ENCODE results near the gene ROR2. TPM values are rescaled to one million over a fixed set of nuclear protein-coding genes. Genes with fewer than 3 reads are reported as not detected.
A peak's percentile ranks its signal among the peaks of the same experiment; 100 is the strongest.

Gene ROR2
- total RNA-seq, 3 donors from 2014 or later: 0.10 to 0.16 (median 0.11) TPM

GRCh38 chr9:91784673-91785446, 165.2 kb downstream of the ROR2 start:
- Mint-ChIP-seq H3K9me3 (peaks cover 10% of the 10 kb centered on the region), H3K4me1 (ENCODE audit: low read depth) (peaks cover 6% of the 10 kb centered on the region), H3K4me3 (no peak overlapping the region), H3K36me3 (ENCODE audit: insufficient read depth) (no peaks in the 10 kb centered on the region), H3K27me3 (ENCODE audit: low read depth) (peaks cover 25% of the 10 kb centered on the region)
- no peak for ATAC-seq
- no peak for DNase-seq

- DNase-seq (no peak), ATAC-seq (no peak)
- H3K4me1 Mint-ChIP-seq (ENCODE audit: low read depth): peaks cover 6% of the 10 kb centered on the region
- H3K36me3 Mint-ChIP-seq (ENCODE audit: insufficient read depth): no peaks in the 10 kb centered on the region
- peaks cover 10% of the 10 kb centered on the region for H3K9me3 Mint-ChIP-seq
- H3K4me3 Mint-ChIP-seq: no peak overlapping the region
- peaks cover 25% of the 10 kb centered on the region for H3K27me3 Mint-ChIP-seq (ENCODE audit: low read depth)
Measured at GRCh38 chr9:91783876-91784672, 166.0 kb downstream of the ROR2 start.

- ATAC-seq (no peak), DNase-seq (no peak)
- Mint-ChIP-seq H3K9me3 (peaks cover 10% of the 10 kb centered on the region), H3K27me3 (ENCODE audit: low read depth) (peaks cover 25% of the 10 kb centered on the region), H3K4me1 (ENCODE audit: low read depth) (peaks cover 6% of the 10 kb centered on the region), H3K4me3 (no peak overlapping the region), H3K36me3 (ENCODE audit: insufficient read depth) (no peaks in the 10 kb centered on the region)
Measured at GRCh38 chr9:91783411-91783810, 166.6 kb downstream of the ROR2 start.

GRCh38 chr9:91782708-91783214, 167.3 kb downstream of the ROR2 start:
- Mint-ChIP-seq H3K4me3 (no peak overlapping the region), H3K9me3 (peaks cover 5% of the 10 kb centered on the region), H3K4me1 (ENCODE audit: low read depth) (peaks cover 6% of the 10 kb centered on the region), H3K36me3 (ENCODE audit: insufficient read depth) (no peaks in the 10 kb centered on the region), H3K27me3 (ENCODE audit: low read depth) (peaks cover 25% of the 10 kb centered on the region)
- DNase-seq: no peak
- no peak for ATAC-seq

GRCh38 chr9:91781906-91782305, 168.1 kb downstream of the ROR2 start:
- no peak overlapping the region for H3K4me3 Mint-ChIP-seq
- ATAC-seq (no peak), DNase-seq (no peak)
- H3K4me1 Mint-ChIP-seq (ENCODE audit: low read depth): peaks cover 7% of the 10 kb centered on the region
- H3K36me3 Mint-ChIP-seq (ENCODE audit: insufficient read depth): no peaks in the 10 kb centered on the region
- H3K27me3 Mint-ChIP-seq (ENCODE audit: low read depth): peaks cover 20% of the 10 kb centered on the region
- peaks cover 4% of the 10 kb centered on the region for H3K9me3 Mint-ChIP-seq

- Mint-ChIP-seq H3K27me3 (ENCODE audit: low read depth) (peaks cover 21% of the 10 kb centered on the region), H3K9me3 (no peaks in the 10 kb centered on the region), H3K36me3 (ENCODE audit: insufficient read depth) (no peaks in the 10 kb centered on the region), H3K4me3 (no peak overlapping the region), H3K4me1 (ENCODE audit: low read depth) (peaks cover 8% of the 10 kb centered on the region)
- no peak for DNase-seq
- no peak for ATAC-seq
Measured at GRCh38 chr9:91781116-91781515, 168.9 kb downstream of the ROR2 start.

- Mint-ChIP-seq H3K36me3 (ENCODE audit: insufficient read depth) (no peaks in the 10 kb centered on the region), H3K4me1 (ENCODE audit: low read depth) (peaks cover 8% of the 10 kb centered on the region), H3K9me3 (no peaks in the 10 kb centered on the region), H3K27me3 (ENCODE audit: low read depth) (peaks cover 15% of the 10 kb centered on the region), H3K4me3 (no peak overlapping the region)
- DNase-seq (no peak), ATAC-seq (no peak)
Measured at GRCh38 chr9:91778031-91778430, 172.0 kb downstream of the ROR2 start.

- no peaks in the 10 kb centered on the region for H3K36me3 Mint-ChIP-seq (ENCODE audit: insufficient read depth)
Measured at GRCh38 chr9:91777292-91777830, 172.7 kb downstream of the ROR2 start.

GRCh38 chr9:91776409-91777291, 173.4 kb downstream of the ROR2 start:
- Mint-ChIP-seq H3K36me3 (ENCODE audit: insufficient read depth) (no peaks in the 10 kb centered on the region), H3K4me1 (ENCODE audit: low read depth) (peaks cover 2% of the 10 kb centered on the region), H3K27me3 (ENCODE audit: low read depth) (peaks cover 17% of the 10 kb centered on the region), H3K4me3 (no peak overlapping the region), H3K9me3 (no peaks in the 10 kb centered on the region)
- no peak for ATAC-seq
- DNase-seq: no peak

More at GRCh38 chr9:91777292-91777830, 172.7 kb downstream of the ROR2 start:
- H3K4me1 Mint-ChIP-seq (ENCODE audit: low read depth): peaks cover 2% of the 10 kb centered on the region
- H3K27me3 Mint-ChIP-seq (ENCODE audit: low read depth): peaks cover 15% of the 10 kb centered on the region
- no peak for DNase-seq
- no peaks in the 10 kb centered on the region for H3K9me3 Mint-ChIP-seq
- no peak for ATAC-seq
- no peak overlapping the region for H3K4me3 Mint-ChIP-seq

- DNase-seq (no peak), ATAC-seq (no peak)
- H3K4me3 Mint-ChIP-seq: no peak overlapping the region
- no peaks in the 10 kb centered on the region for H3K9me3 Mint-ChIP-seq
- H3K27me3 Mint-ChIP-seq (ENCODE audit: low read depth): peaks cover 17% of the 10 kb centered on the region
- no peaks in the 10 kb centered on the region for H3K36me3 Mint-ChIP-seq (ENCODE audit: insufficient read depth)
- peaks cover 2% of the 10 kb centered on the region for H3K4me1 Mint-ChIP-seq (ENCODE audit: low read depth)
Measured at GRCh38 chr9:91775708-91776028, 174.4 kb downstream of the ROR2 start.

- peak; percentile 60 for DNase-seq
- H3K4me1 Mint-ChIP-seq (ENCODE audit: low read depth): peaks cover 2% of the 10 kb centered on the region
- ATAC-seq: peak; percentile 60 to 90
- no peak overlapping the region for H3K4me3 Mint-ChIP-seq
- no peaks in the 10 kb centered on the region for H3K36me3 Mint-ChIP-seq (ENCODE audit: insufficient read depth)
- no peaks in the 10 kb centered on the region for H3K9me3 Mint-ChIP-seq
- H3K27me3 Mint-ChIP-seq (ENCODE audit: low read depth): peaks cover 17% of the 10 kb centered on the region
Measured at GRCh38 chr9:91775011-91775707, 174.9 kb downstream of the ROR2 start.

GRCh38 chr9:91773156-91773555, 176.9 kb downstream of the ROR2 start:
- H3K4me1 Mint-ChIP-seq (ENCODE audit: low read depth): peaks cover 2% of the 10 kb centered on the region
- H3K36me3 Mint-ChIP-seq (ENCODE audit: insufficient read depth): no peaks in the 10 kb centered on the region
- no peaks in the 10 kb centered on the region for H3K9me3 Mint-ChIP-seq
- ATAC-seq (no peak), DNase-seq (no peak)
- no peak overlapping the region for H3K4me3 Mint-ChIP-seq
- peaks cover 25% of the 10 kb centered on the region for H3K27me3 Mint-ChIP-seq (ENCODE audit: low read depth)

GRCh38 chr9:91771864-91772263, 178.2 kb downstream of the ROR2 start:
- no peak overlapping the region for H3K4me3 Mint-ChIP-seq
- H3K27me3 Mint-ChIP-seq (ENCODE audit: low read depth): peaks cover 38% of the 10 kb centered on the region
- ATAC-seq: no peak
- no peaks in the 10 kb centered on the region for H3K9me3 Mint-ChIP-seq
- H3K4me1 Mint-ChIP-seq (ENCODE audit: low read depth): peaks cover under 1% of the 10 kb centered on the region
- DNase-seq: no peak
- no peaks in the 10 kb centered on the region for H3K36me3 Mint-ChIP-seq (ENCODE audit: insufficient read depth)

All from activated T-cell treated with anti-CD3 and anti-CD28 coated beads, Interleukin-2, amount 50 U/mL, for 4 hours (primary cell).